Suprapubic skin (tissue), 4 donors: ENCODE results near the gene RMI1.

Experiments
- CTCF ChIP-seq, 2 donors: fragments of 200-600 bp in 1 of 2; fragments of 450-650 bp in 1 of 2; sonication (generic) in 1 of 2; IDR thresholded peaks; one replicate each; pipeline ENCODE4 v1.5.1; 2016 to 2019; ENCODE audit warnings: antibody characterized with exemption in 2 of 2, mild to moderate bottlenecking in 1 of 2, moderate library complexity in 1 of 2
- EP300 ChIP-seq: sonication (generic); formaldehyde crosslinking; IDR thresholded peaks from one replicate; pipeline ENCODE4 v1.6.1; 2017; ENCODE audit warnings: antibody characterized with exemption
- POLR2A ChIP-seq, 2 donors: fragments of 450-650 bp; IDR thresholded peaks; one replicate each; pipeline ENCODE4 v1.6.1; 2017; ENCODE audit warnings: antibody characterized with exemption in 2 of 2, mild to moderate bottlenecking in 2 of 2, moderate library complexity in 2 of 2
- POLR2AphosphoS5 ChIP-seq, 3 donors: sonication (generic); formaldehyde crosslinking; IDR thresholded peaks; one replicate each; pipeline ENCODE4 v1.6.1; 2017; ENCODE audit warnings: antibody characterized with exemption in 3 of 3

GRCh38 chr9:83981126-83981871 is 694 bp downstream of the RMI1 start:
- TF ChIP-seq CTCF (IDR thresholded peaks at IDR 0.05): no peak
- no peak for TF ChIP-seq POLR2A (IDR thresholded peaks at IDR 0.05)
- TF ChIP-seq EP300: no peak
- no peak for TF ChIP-seq POLR2AphosphoS5 (IDR thresholded peaks at IDR 0.05)
